Brain microvascular endothelial cell (primary cell): ENCODE measurements around the gene TRPC1.

Source experiments
- DNase-seq: peaks from one replicate; pipeline ENCODE4 v3.0.0-alpha.2; 2020
- H3K27ac ChIP-seq: fragments of 250-450 bp; sonication (Bioruptor Pico); 2 replicates; pipeline ENCODE4 v1.5.1; 2020; ENCODE audit warnings: mild to moderate bottlenecking, moderate library complexity
- H3K27me3 ChIP-seq: fragments of 250-450 bp; sonication (Bioruptor Pico); replicated peaks from 2 replicates; pipeline ENCODE4 v1.5.1; 2020; ENCODE audit warnings: mild to moderate bottlenecking
- H3K36me3 ChIP-seq: fragments of 250-450 bp; sonication (Bioruptor Pico); replicated peaks from 2 replicates; pipeline ENCODE4 v1.5.1; 2020; ENCODE audit warnings: mild to moderate bottlenecking
- H3K4me3 ChIP-seq: 2 replicates; pipeline ENCODE4 v1.5.1; 2011; ENCODE audit warnings: low read depth, mild to moderate bottlenecking, control low read depth, low read length, moderate library complexity
- CTCF ChIP-seq: IDR thresholded peaks from 2 replicates; pipeline ENCODE4 v1.5.1; 2011; ENCODE audit warnings: low read depth, mild to moderate bottlenecking, moderate library complexity, low read length, control low read depth, inconsistent platforms; ENCODE audit errors: missing control alignments
- in situ Hi-C: cut with HindIII; loops from 2 replicates; pipeline ENCODE4 v1.10.0; 2017; ENCODE audit warnings: low sequenced_read_pairs, low pct_ligation_motif_present

The TRPC1 gene

GRCh38 chr3:142785996-142786395, 62.2 kb downstream of the TRPC1 start:
- in situ Hi-C loops, result no loop called here

GRCh38 chr3:142787719-142788118, 63.9 kb downstream of the TRPC1 start:
- Histone ChIP-seq H3K36me3 (no peaks in the 10 kb centered on the region), H3K4me3 (no peak overlapping the region), H3K27ac (no peak overlapping the region), H3K27me3 (no peaks in the 10 kb centered on the region)
- TF ChIP-seq CTCF, result no peak
- in situ Hi-C loops, result no loop called here
- DNase-seq, result no peak

More at GRCh38 chr3:142785996-142786395, 62.2 kb downstream of the TRPC1 start:
- Histone ChIP-seq H3K36me3 (no peaks in the 10 kb centered on the region), H3K4me3 (no peak overlapping the region), H3K27ac (no peak overlapping the region), H3K27me3 (no peaks in the 10 kb centered on the region)
- no peak for DNase-seq
- no peak for TF ChIP-seq CTCF

- Histone ChIP-seq H3K36me3 (no peaks in the 10 kb centered on the region), H3K27me3 (no peaks in the 10 kb centered on the region), H3K27ac (no peak overlapping the region), H3K4me3 (no peak overlapping the region)
- no peak for TF ChIP-seq CTCF
- DNase-seq, result no peak
- in situ Hi-C loops, result no loop called here
These were observed 70.7 kb downstream of the TRPC1 start for GRCh38 chr3:142794508-142794907.

- H3K4me3 ChIP-seq, result no peak overlapping the region
- H3K27ac ChIP-seq, result no peak overlapping the region
- DNase-seq, result no peak
- no peak for TF ChIP-seq CTCF
- no peaks in the 10 kb centered on the region for H3K27me3 ChIP-seq
- no peaks in the 10 kb centered on the region for H3K36me3 ChIP-seq
- in situ Hi-C loops, result no loop called here
These were observed 71.5 kb downstream of the TRPC1 start for GRCh38 chr3:142795332-142795731.

- H3K4me3 ChIP-seq, result no peak overlapping the region
- in situ Hi-C loops, result no loop called here
- H3K36me3 ChIP-seq, result no peaks in the 10 kb centered on the region
- no peak overlapping the region for H3K27ac ChIP-seq
- TF ChIP-seq CTCF, result no peak
- H3K27me3 ChIP-seq, result no peaks in the 10 kb centered on the region
- DNase-seq, result no peak
These were observed 73.0 kb downstream of the TRPC1 start for GRCh38 chr3:142796823-142797222.

GRCh38 chr3:142801746-142802145, 77.9 kb downstream of the TRPC1 start:
- no peak for DNase-seq
- H3K27ac ChIP-seq, result no peak overlapping the region
- in situ Hi-C loops, result no loop called here
- no peaks in the 10 kb centered on the region for H3K27me3 ChIP-seq
- TF ChIP-seq CTCF, result no peak
- no peaks in the 10 kb centered on the region for H3K36me3 ChIP-seq
- no peak overlapping the region for H3K4me3 ChIP-seq
